HG02938 (cell line): ENCODE data around the gene FBXW5.

ENCODE experiments used
- ATAC-seq: cut with Tn5 transposase; IDR thresholded peaks from one replicate; pipeline ENCODE4 v1.9.1; 2021; ENCODE audit warnings: mild to moderate bottlenecking, moderate library complexity; ENCODE audit not compliant: unreplicated experiment

FBXW5 gene

GRCh38 chr9:136949817-136950655 lies 5.5 kb upstream of the FBXW5 start:
- ATAC-seq: peak; percentile 88

- no peak for ATAC-seq
These were observed 4.8 kb upstream of the FBXW5 start for GRCh38 chr9:136949239-136949816.

- no peak for ATAC-seq
These were observed 3.5 kb upstream of the FBXW5 start for GRCh38 chr9:136947955-136948510.

- no peak for ATAC-seq
These were observed 2.7 kb upstream of the FBXW5 start for GRCh38 chr9:136947028-136947891.

- no peak for ATAC-seq
These were observed 1.9 kb upstream of the FBXW5 start for GRCh38 chr9:136946228-136947027.

- no peak for ATAC-seq
These were observed 1.0 kb upstream of the FBXW5 start for GRCh38 chr9:136945333-136946227.

GRCh38 chr9:136944212-136944518 lies 373 bp downstream of the FBXW5 start:
- ATAC-seq: no peak

GRCh38 chr9:136943291-136944211 lies 987 bp downstream of the FBXW5 start:
- peak; percentile 17 for ATAC-seq

GRCh38 chr9:136942881-136943230 lies 1.7 kb downstream of the FBXW5 start:
- no peak for ATAC-seq

- ATAC-seq: no peak
These were observed 2.2 kb downstream of the FBXW5 start for GRCh38 chr9:136942112-136942880.

- ATAC-seq: no peak
These were observed 3.1 kb downstream of the FBXW5 start for GRCh38 chr9:136941231-136942111.

- no peak for ATAC-seq
These were observed 3.9 kb downstream of the FBXW5 start for GRCh38 chr9:136940526-136941230.

- ATAC-seq: no peak
These were observed 4.5 kb downstream of the FBXW5 start for GRCh38 chr9:136939996-136940525.

- ATAC-seq: no peak
These were observed 5.0 kb downstream of the FBXW5 start for GRCh38 chr9:136939431-136939995.

- no peak for ATAC-seq
These were observed 7.1 kb downstream of the FBXW5 start for GRCh38 chr9:136937186-136938001.
